ENCODE data around the gene SIX1.

Gene SIX1

GRCh38 chr14:60642270-60643140 is 6.8 kb downstream of the SIX1 start:
- DNase-seq (ENCODE audit: low spot score): no peak

- no peak for DNase-seq (ENCODE audit: low spot score)
Observed at GRCh38 chr14:60641742-60642269, 7.5 kb downstream of the SIX1 start.

GRCh38 chr14:60640859-60641741 is 8.2 kb downstream of the SIX1 start:
- DNase-seq (ENCODE audit: low spot score): no peak

GRCh38 chr14:60639674-60640073 is 9.6 kb downstream of the SIX1 start:
- DNase-seq (ENCODE audit: low spot score): no peak

- no peak for DNase-seq (ENCODE audit: low spot score)
Observed at GRCh38 chr14:60637479-60638315, 11.6 kb downstream of the SIX1 start.

GRCh38 chr14:60636879-60637478 is 12.3 kb downstream of the SIX1 start:
- DNase-seq (ENCODE audit: low spot score): no peak

GRCh38 chr14:60634153-60634552 is 15.1 kb downstream of the SIX1 start:
- DNase-seq (ENCODE audit: low spot score): no peak

- peak; percentile 29 for DNase-seq (ENCODE audit: low spot score)
Observed at GRCh38 chr14:60632777-60633176, 16.5 kb downstream of the SIX1 start.

- peak; percentile 33 for DNase-seq (ENCODE audit: low spot score)
Observed at GRCh38 chr14:60632257-60632656, 17.0 kb downstream of the SIX1 start.

GRCh38 chr14:60631842-60632241 is 17.4 kb downstream of the SIX1 start:
- no peak for DNase-seq (ENCODE audit: low spot score)

- DNase-seq (ENCODE audit: low spot score): no peak
Observed at GRCh38 chr14:60630129-60630528, 19.1 kb downstream of the SIX1 start.

- no peak for DNase-seq (ENCODE audit: low spot score)
Observed at GRCh38 chr14:60628892-60629291, 20.4 kb downstream of the SIX1 start.

- DNase-seq (ENCODE audit: low spot score): no peak
Observed at GRCh38 chr14:60622917-60623257, 26.4 kb downstream of the SIX1 start.

- DNase-seq (ENCODE audit: low spot score): no peak
Observed at GRCh38 chr14:60622210-60622916, 26.9 kb downstream of the SIX1 start.

GRCh38 chr14:60621386-60621785 is 27.9 kb downstream of the SIX1 start:
- no peak for DNase-seq (ENCODE audit: low spot score)

GRCh38 chr14:60618241-60618640 is 31.0 kb downstream of the SIX1 start:
- DNase-seq (ENCODE audit: low spot score): no peak

GRCh38 chr14:60616461-60616959 is 32.8 kb downstream of the SIX1 start:
- no peak for DNase-seq (ENCODE audit: low spot score)

- no peak for DNase-seq (ENCODE audit: low spot score)
Observed at GRCh38 chr14:60602291-60602690, 47.0 kb downstream of the SIX1 start.

- no peak for DNase-seq (ENCODE audit: low spot score)
Observed at GRCh38 chr14:60599727-60600126, 49.5 kb downstream of the SIX1 start.

- DNase-seq (ENCODE audit: low spot score): no peak
Observed at GRCh38 chr14:60596139-60596538, 53.1 kb downstream of the SIX1 start.

- no peak for DNase-seq (ENCODE audit: low spot score)
Observed at GRCh38 chr14:60594062-60594461, 55.2 kb downstream of the SIX1 start.

Data from activated CD4-positive, alpha-beta T cell treated with anti-CD3 and anti-CD28 coated beads, Interleukin-2, Interleukin-4, amounts not matched to agents 100 ng/mL and 50 ng/mL, durations not matched to agents 16 hours and 8 hours (primary cell).